Measurements from ENCODE around the gene ACACA.

Gene ACACA

GRCh38 chr17:37214416-37214815 is 192.2 kb downstream of the ACACA start:
- TF ChIP-seq CTCF (conservative IDR thresholded peaks at IDR 0.05; ENCODE audit: low read depth, low read length) = no peak
- no peak overlapping the region for H3K4me3 ChIP-seq (ENCODE audit: low read length)
- DNase-seq (ENCODE audit: low read depth) = no peak

- no peak for DNase-seq (ENCODE audit: low read depth)
- no peak overlapping the region for H3K4me3 ChIP-seq (ENCODE audit: low read length)
- no peak for TF ChIP-seq CTCF (conservative IDR thresholded peaks at IDR 0.05; ENCODE audit: low read depth, low read length)
Observed at GRCh38 chr17:37213927-37214326, 192.7 kb downstream of the ACACA start.

- DNase-seq (ENCODE audit: low read depth) = no peak
- no peak overlapping the region for H3K4me3 ChIP-seq (ENCODE audit: low read length)
- TF ChIP-seq CTCF (conservative IDR thresholded peaks at IDR 0.05; ENCODE audit: low read depth, low read length) = peak; percentile 44
Observed at GRCh38 chr17:37212179-37212578, 194.5 kb downstream of the ACACA start.

GRCh38 chr17:37211136-37211535 is 195.5 kb downstream of the ACACA start:
- no peak for DNase-seq (ENCODE audit: low read depth)
- no peak overlapping the region for H3K4me3 ChIP-seq (ENCODE audit: low read length)
- no peak for TF ChIP-seq CTCF (conservative IDR thresholded peaks at IDR 0.05; ENCODE audit: low read depth, low read length)

GRCh38 chr17:37207103-37207502 is 199.5 kb downstream of the ACACA start:
- DNase-seq (ENCODE audit: low read depth) = no peak
- TF ChIP-seq CTCF (conservative IDR thresholded peaks at IDR 0.05; ENCODE audit: low read depth, low read length) = no peak
- no peak overlapping the region for H3K4me3 ChIP-seq (ENCODE audit: low read length)

GRCh38 chr17:37206299-37206698 is 200.3 kb downstream of the ACACA start:
- TF ChIP-seq CTCF (conservative IDR thresholded peaks at IDR 0.05; ENCODE audit: low read depth, low read length) = no peak
- DNase-seq (ENCODE audit: low read depth) = no peak
- H3K4me3 ChIP-seq (ENCODE audit: low read length) = no peak overlapping the region

- TF ChIP-seq CTCF (conservative IDR thresholded peaks at IDR 0.05; ENCODE audit: low read depth, low read length) = no peak
- no peak overlapping the region for H3K4me3 ChIP-seq (ENCODE audit: low read length)
- DNase-seq (ENCODE audit: low read depth) = no peak
Observed at GRCh38 chr17:37200497-37200896, 206.1 kb downstream of the ACACA start.

All from retinal pigment epithelial cell (primary cell).